Measurements from ENCODE around the gene MEIKIN. TPM values are rescaled to one million over a fixed set of nuclear protein-coding genes. Genes with fewer than 3 reads are reported as not detected.

Gene MEIKIN
- total and polyA plus RNA-seq, 2 of the 13 experiments (the other 11 are each of a cell fraction or from before 2014, with no cell fraction given): not detected

DNA sequence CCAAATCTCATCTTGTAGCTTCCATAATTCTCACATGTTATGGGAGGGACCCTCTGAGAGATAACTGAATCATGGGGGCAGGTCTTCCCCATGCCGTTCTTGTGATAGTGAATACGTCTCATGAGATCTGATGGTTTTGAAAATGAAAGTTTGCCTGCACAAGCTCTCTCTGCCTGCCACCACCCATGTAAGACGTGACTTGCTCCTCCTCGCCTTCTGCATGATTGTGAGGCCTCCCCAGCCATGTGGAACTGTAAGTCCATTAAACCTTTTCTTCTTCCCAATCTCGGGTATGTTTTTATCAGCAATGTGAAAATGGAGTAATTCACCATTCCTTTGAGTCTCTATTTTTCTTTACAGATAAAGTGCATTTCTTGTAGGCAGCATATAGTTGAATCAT, 81.8 kb downstream of the MEIKIN start:
- ChIA-PET CTCF (ENCODE audit: low intra/inter-chr PET ratio, low total read pairs) (no interaction called here), POLR2A (no interaction called here)
- Histone ChIP-seq H3K27ac (ENCODE audit: extremely low read length, insufficient read depth, low read length) (no peak overlapping the region), H2AFZ (ENCODE audit: low read length) (no peak overlapping the region), H3K4me2 (ENCODE audit: low read depth, low read length) (no peak overlapping the region), H3K9ac (ENCODE audit: insufficient read depth, low read depth, low read length) (no peak overlapping the region), H3K79me2 (ENCODE audit: insufficient read depth, low read length) (no peaks in the 10 kb centered on the region), H4K20me1 (ENCODE audit: insufficient read depth, low read length) (no peaks in the 10 kb centered on the region), H3K9me3 (ENCODE audit: low read length) (peaks cover 31% of the 10 kb centered on the region), H3K36me3 (replicated peaks in 1 of 2; ENCODE audit: control insufficient read depth in 1 of 2, insufficient read depth in 2 of 2, low read length in 2 of 2) (no peaks in the 10 kb centered on the region), H3K4me3 (replicated peaks in 1 of 3; ENCODE audit: insufficient read depth in 1 of 3, low read depth in 2 of 3, low read length in 3 of 3) (no peak overlapping the region), H3K4me1 (ENCODE audit: insufficient read depth, low read length) (no peaks in the 10 kb centered on the region), H3K27me3 (ENCODE audit: control insufficient read depth in 1 of 2, insufficient read depth in 2 of 2, low read length in 2 of 2) (no peaks in the 10 kb centered on the region; a peak in 2 of 5 replicates)
- no TSS peak for BruUV-seq (replicated peaks)
- FAIRE-seq: no peak
- in situ Hi-C loops (cut with HindIII; ENCODE audit: extremely low pct_ligation_motif_present, low pct_unique_long_range_greater_than_20kb): no loop called here
- intact Hi-C loops (cut with micrococcal nuclease; ENCODE audit: unreplicated experiment): no loop called here
- no peak for ATAC-seq
- 21% methylated on average over 5 of the region's 5 CpGs for WGBS (ENCODE audit: low lambda C conversion rate)
- no peak for DNase-seq (ENCODE audit: low spot score)
- peak; percentile 69; the same call in 1 of the 2 replicates for TF ChIP-seq ZNF431 (CRISPR knock-in tag; IDR thresholded peaks at IDR 0.05; ENCODE audit: borderline replicate concordance, low read depth)
- TF ChIP-seq FOSL2 (CRISPR knock-in tag; IDR thresholded peaks at IDR 0.05): no peak
- TF ChIP-seq HIVEP1 (CRISPR knock-in tag; IDR thresholded peaks at IDR 0.05): no peak
- TF ChIP-seq ZNF713 (CRISPR knock-in tag; IDR thresholded peaks at IDR 0.05): no peak
- no peak for TF ChIP-seq MTA1 (CRISPR knock-in tag; IDR thresholded peaks at IDR 0.05; ENCODE audit: borderline replicate concordance)
- no peak for TF ChIP-seq ZNF720 (CRISPR knock-in tag; IDR thresholded peaks at IDR 0.05)

DNA sequence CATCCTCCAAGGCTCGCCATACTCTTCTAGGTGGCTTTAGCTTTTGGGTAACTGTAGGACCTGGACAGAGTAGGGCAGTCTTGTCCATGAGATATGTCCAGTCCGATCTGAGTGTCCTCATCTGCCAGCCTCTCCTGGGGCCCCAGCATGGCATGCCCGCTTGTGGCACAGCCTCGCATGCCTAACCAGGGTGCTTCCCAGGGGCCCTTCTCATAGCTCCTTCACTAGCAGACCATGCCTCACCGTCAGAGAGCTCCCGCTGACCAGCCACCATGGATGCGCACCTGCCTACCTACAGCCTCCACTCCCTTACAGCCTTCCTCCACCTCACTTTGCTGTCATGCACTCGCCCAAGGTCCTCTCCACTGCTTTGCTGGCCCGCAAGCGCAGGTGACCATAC, 88.1 kb downstream of the MEIKIN start:
- FAIRE-seq (no peak), DNase-seq (ENCODE audit: low spot score) (no peak), ATAC-seq (no peak)
- BruUV-seq (replicated peaks): no TSS peak
- ChIA-PET POLR2A (no interaction called here), CTCF (ENCODE audit: low intra/inter-chr PET ratio, low total read pairs) (no interaction called here)
- H3K9ac ChIP-seq (ENCODE audit: insufficient read depth, low read depth, low read length): no peak overlapping the region
- no peak overlapping the region for H3K4me2 ChIP-seq (ENCODE audit: low read depth, low read length)
- no peak overlapping the region for H3K4me3 ChIP-seq (replicated peaks in 1 of 3; ENCODE audit: insufficient read depth in 1 of 3, low read depth in 2 of 3, low read length in 3 of 3)
- H3K4me1 ChIP-seq (ENCODE audit: insufficient read depth, low read length): no peaks in the 10 kb centered on the region
- H3K27me3 ChIP-seq (ENCODE audit: control insufficient read depth in 1 of 2, insufficient read depth in 2 of 2, low read length in 2 of 2): no peaks in the 10 kb centered on the region; a peak in 1 of 5 replicates
- intact Hi-C loops (cut with micrococcal nuclease; ENCODE audit: unreplicated experiment): no loop called here
- no peaks in the 10 kb centered on the region for H3K79me2 ChIP-seq (ENCODE audit: insufficient read depth, low read length)
- no peak overlapping the region for H3K27ac ChIP-seq (ENCODE audit: extremely low read length, insufficient read depth, low read length)
- WGBS (ENCODE audit: low lambda C conversion rate): 65% methylated on average over 8 of the region's 10 CpGs
- H3K36me3 ChIP-seq (replicated peaks in 1 of 2; ENCODE audit: control insufficient read depth in 1 of 2, insufficient read depth in 2 of 2, low read length in 2 of 2): no peaks in the 10 kb centered on the region
- no peaks in the 10 kb centered on the region for H4K20me1 ChIP-seq (ENCODE audit: insufficient read depth, low read length)
- in situ Hi-C loops (cut with HindIII; ENCODE audit: extremely low pct_ligation_motif_present, low pct_unique_long_range_greater_than_20kb): no loop called here
- no peak overlapping the region for H2AFZ ChIP-seq (ENCODE audit: low read length)
- TF ChIP-seq SAP130 (CRISPR knock-in tag; IDR thresholded peaks at IDR 0.05; ENCODE audit: low read depth): no peak
- TF ChIP-seq ZNF24 (IDR thresholded peaks at IDR 0.05): no peak
- TF ChIP-seq NFKB2 (CRISPR knock-in tag; IDR thresholded peaks at IDR 0.05; ENCODE audit: borderline replicate concordance): no peak
- no peak for TF ChIP-seq NFIC (IDR thresholded peaks at IDR 0.05; ENCODE audit: low read length)
- no peak for TF ChIP-seq MAFG (CRISPR knock-in tag; IDR thresholded peaks at IDR 0.05)
- TF ChIP-seq, protein P1, sequence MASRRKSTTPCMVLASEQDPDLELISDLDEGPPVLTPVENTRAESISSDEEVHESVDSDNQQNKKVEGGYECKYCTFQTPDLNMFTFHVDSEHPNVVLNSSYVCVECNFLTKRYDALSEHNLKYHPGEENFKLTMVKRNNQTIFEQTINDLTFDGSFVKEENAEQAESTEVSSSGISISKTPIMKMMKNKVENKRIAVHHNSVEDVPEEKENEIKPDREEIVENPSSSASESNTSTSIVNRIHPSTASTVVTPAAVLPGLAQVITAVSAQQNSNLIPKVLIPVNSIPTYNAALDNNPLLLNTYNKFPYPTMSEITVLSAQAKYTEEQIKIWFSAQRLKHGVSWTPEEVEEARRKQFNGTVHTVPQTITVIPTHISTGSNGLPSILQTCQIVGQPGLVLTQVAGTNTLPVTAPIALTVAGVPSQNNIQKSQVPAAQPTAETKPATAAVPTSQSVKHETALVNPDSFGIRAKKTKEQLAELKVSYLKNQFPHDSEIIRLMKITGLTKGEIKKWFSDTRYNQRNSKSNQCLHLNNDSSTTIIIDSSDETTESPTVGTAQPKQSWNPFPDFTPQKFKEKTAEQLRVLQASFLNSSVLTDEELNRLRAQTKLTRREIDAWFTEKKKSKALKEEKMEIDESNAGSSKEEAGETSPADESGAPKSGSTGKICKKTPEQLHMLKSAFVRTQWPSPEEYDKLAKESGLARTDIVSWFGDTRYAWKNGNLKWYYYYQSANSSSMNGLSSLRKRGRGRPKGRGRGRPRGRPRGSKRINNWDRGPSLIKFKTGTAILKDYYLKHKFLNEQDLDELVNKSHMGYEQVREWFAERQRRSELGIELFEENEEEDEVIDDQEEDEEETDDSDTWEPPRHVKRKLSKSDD (CRISPR knock-in tag; IDR thresholded peaks at IDR 0.05; ENCODE audit: low read depth): no peak
- TF ChIP-seq ZEB1 (IDR thresholded peaks at IDR 0.05; ENCODE audit: insufficient replicate concordance, low read depth): no peak
- TF ChIP-seq ZNF878 (CRISPR knock-in tag; IDR thresholded peaks at IDR 0.05): no peak
- no peaks in the 10 kb centered on the region for H3K9me3 ChIP-seq (ENCODE audit: low read length)
